ENCODE results near the gene ADGRE2.
"Not testable (repeated sequence)": the region's sequence is repeated elsewhere in the genome, so short reads cannot be mapped to it uniquely, and the experiment has no call there.

ADGRE2 gene

DNA sequence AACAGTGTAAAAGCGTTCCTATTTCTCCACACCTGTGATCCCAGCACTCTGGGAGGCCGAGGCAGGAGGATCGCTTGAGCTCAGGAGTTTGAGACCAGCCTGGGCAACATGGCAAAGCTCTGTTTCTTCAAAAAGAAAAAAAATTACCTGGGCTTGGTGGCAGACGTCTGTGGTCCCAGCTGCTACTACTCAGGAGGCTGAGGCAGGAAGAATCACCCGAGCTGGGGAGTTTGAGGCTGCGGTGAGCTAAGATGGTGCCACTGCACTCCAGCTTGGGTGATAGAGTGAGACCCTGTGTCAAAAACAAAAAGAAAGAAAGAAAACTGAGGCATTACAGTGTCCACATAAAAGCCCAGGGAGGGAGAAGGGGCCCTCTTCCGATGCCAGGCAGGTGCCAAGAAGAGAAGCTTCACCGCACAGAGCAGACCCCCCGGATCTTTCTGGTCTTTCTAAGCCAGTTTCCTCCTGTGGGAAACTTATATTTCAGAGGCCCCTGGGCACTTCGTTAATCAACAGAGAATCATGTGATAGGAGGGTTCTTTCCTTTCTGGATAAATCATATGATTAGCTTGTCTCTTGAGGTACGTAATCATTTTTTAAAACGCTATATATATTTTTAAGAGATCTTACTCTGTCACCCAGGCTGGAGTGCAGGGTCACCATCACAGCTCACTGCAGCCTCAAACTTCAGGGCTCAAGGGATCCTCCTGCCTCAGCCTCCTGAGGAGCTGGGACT, at the start of gene ADGRE2:
TSS of gene ADGRE2 (minus strand) at position 451 of the 736 bp plus-strand sequence. CDS start 1,804 bp downstream, outside the sequence.
- DNase-seq (ENCODE audit: extremely low read depth in 1 of 2, low read depth in 1 of 2), result not testable (repeated sequence)

DNA sequence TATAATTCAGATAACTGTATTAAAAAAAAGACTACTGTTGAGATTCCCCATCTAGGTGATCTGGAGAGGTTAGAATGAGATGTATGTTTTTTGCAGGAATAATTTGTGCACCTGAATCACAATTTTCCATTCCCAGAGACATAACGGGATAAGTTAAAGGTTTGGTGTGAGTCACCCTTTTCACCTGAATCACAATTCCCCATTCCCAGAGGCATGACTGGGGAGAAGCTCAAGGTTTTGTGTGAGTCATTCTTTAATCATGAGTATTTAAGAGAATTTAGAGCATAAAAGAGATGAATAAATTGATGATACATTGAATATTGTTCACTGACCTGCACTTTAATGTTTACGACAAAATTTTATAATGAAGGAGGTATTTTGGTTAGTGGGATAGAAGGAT, 47.6 kb upstream of the ADGRE2 start:
- no peak for DNase-seq (ENCODE audit: extremely low read depth in 1 of 2, low read depth in 1 of 2)

DNA sequence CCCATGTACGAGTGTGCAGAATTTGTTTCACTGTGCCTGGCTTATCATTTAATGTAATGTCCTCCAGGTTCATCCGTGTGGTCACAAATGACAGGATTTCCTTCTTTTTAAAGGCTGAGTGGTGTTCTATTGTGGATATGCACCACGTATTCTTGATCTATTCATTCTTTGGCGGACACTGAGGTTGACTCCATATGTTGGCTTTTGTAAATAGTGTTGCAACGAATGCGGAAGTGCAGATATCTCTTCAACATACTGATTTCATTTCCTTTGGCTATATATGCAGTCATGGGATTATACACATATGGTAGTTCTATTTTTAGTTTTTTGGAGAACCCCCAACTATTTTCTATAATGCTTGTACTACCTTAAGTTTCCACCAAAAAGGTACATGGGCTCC, 43.6 kb upstream of the ADGRE2 start:
- no peak for DNase-seq (ENCODE audit: extremely low read depth in 1 of 2, low read depth in 1 of 2)

DNA sequence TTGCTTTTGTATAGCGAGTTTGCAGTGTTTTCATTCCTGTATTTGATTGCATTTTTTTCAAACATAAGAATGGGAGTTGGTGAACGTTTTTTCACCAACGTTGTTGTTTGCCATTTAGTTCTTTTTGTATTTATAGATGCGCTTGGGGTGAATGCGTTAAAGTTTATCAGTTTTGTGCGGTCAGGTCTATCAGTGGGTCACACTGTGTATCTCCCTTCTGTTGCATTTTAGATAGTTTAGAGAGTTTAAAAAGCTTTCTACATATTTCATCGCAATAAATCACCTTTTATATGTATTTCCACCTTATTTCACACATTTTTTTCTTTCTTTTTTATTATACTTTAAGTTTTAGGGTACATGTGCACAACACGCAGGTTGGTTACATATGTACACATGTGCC, 40.2 kb upstream of the ADGRE2 start:
- no peak for DNase-seq (ENCODE audit: extremely low read depth in 1 of 2, low read depth in 1 of 2)

DNA sequence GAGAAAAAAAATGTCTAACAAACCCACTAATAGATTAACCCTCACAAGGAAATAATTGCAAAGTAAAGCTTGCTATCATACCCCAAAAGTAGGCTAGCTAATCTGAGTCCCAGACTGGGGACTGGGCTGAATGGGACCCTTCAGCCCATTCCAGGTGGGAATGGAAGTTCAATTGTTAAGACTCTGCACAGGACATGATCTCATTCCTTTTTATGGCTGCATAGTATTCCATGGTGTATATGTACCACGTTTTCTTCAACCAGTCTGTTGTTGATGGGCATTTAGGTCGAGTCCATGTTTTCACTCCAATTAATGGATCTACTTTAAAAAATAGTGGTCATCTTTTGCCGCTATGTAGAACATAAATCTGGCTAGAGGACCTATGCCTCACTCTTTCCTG, 38.7 kb upstream of the ADGRE2 start:
- no peak for DNase-seq (ENCODE audit: extremely low read depth in 1 of 2, low read depth in 1 of 2)

DNA sequence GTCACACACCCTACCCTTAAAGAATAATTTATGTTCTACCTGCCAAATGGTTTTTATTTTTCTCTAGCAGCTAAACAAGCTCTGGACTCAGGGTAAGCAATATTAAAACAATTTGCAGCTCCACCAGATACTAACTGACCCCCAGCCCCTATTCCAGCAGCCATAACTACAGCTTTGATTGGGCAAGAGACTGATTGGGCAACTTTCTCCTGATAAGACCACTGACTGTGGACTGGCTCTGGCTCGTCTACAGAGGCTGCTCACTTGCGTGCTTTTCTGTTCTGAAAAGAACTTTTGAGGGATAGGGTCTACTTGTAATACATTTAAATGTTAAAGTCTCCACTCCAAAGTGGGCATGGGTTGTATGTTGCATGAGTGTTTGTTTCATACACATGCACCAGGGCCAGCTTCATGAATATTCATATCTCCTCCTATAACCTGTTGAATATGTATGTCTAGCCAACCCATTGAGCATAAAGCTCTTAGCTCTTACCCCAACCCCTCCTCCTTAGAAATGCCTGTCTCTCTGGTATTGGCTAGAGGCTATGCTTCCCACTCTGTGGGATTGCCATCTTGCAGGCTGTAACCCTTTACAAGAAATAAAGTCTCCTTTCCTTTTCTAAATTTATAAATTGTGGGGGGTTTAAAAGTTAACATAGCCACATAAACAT, 36.8 kb upstream of the ADGRE2 start:
- DNase-seq (ENCODE audit: extremely low read depth in 1 of 2, low read depth in 1 of 2), result no peak

DNA sequence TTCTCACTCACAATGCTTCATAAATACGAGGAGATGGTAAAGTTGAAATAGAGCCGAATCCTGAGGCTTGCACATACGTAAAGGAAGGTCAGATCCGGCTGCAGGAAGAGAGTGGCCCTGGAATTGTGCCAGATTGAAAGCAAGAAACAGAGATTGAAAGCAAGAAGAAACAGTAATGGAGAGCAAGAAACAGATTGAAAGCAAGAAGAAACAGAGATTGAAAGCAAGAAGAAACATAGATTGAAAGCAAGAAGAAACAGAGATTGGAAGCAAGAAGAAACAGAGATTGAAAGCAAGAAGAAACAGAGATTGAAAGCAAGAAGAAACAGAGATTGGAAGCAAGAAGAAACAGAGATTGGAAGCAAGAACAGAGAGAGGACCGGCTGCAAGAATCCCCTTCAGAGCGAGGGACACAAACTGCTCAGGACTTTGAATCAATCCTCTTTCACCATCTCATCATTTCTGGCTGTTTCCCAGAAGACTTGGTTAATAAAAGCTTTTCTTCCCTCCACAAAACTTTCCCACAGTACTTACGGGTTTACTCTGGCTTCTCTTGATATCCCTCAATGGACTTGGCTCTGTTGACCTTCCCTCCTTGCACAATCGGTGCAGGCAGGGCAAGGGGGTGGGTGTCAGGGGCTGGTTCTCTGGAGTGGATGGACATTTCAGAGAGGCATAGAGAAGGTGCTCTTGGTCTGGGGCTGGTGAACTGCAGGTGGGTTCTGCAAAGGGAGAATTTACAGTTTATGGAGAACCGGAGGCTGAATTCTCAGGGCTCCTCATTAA, 31.1 kb upstream of the ADGRE2 start:
- DNase-seq (ENCODE audit: extremely low read depth in 1 of 2, low read depth in 1 of 2), result no peak

DNA sequence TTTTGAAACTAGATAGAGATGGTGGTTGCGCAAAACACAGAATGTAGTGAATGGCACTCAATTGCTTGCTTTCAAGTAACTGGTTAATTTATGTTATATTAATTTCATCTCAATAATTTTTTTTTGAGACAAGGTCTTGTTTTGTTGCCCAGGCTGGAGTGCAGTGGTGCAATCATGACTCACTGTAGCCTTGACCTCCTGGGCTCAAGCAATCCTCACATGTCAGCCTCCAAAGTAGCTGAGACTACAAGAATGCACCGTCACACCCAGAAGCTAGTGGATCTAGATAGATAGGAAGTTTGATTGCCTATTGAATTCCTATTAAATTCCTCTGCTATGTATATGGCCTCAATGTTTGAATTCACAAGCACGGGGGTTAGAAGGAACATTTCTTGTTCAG, 26.4 kb upstream of the ADGRE2 start:
- DNase-seq (ENCODE audit: extremely low read depth in 1 of 2, low read depth in 1 of 2), result no peak

DNA sequence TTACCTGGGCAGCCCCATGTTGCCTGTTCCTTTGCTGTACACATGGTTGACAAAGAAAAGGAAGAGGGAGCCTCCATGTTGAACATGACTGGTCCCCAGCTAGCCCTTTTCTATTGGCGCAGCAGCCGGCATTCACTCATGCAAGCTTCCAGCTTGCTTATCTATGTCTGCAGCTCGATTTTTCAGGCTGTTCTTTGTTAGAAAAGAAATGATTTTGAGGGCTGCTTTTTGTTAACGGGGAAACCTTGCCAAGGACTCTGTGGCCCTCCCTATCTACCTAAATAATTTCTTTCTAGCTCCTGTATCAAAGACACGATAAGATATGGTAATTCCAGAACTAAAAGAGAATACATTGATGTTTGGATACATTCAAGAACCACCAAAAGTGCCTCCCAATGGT, 20.4 kb upstream of the ADGRE2 start:
- DNase-seq (ENCODE audit: extremely low read depth in 1 of 2, low read depth in 1 of 2), result no peak

DNA sequence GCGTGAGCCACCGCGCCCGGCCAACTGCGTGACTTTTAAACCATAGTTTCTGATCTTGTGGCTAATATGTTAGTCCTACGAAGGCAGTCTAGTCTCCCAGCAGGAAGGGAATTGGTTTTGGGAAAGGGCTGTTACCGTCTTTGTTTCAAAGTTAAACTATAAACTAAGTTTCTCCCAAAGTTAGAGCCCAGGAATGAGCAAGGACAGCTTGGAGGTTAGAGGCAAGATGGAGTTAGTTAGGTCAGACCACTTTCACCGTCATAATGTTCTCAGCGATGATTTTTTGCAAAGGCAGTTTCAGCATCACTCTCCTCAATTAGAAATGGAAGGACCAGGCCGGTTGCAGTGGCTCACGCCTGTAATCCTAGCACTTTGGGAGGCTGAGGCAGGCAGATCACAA, 17.7 kb upstream of the ADGRE2 start:
- no peak for DNase-seq (ENCODE audit: extremely low read depth in 1 of 2, low read depth in 1 of 2)

DNA sequence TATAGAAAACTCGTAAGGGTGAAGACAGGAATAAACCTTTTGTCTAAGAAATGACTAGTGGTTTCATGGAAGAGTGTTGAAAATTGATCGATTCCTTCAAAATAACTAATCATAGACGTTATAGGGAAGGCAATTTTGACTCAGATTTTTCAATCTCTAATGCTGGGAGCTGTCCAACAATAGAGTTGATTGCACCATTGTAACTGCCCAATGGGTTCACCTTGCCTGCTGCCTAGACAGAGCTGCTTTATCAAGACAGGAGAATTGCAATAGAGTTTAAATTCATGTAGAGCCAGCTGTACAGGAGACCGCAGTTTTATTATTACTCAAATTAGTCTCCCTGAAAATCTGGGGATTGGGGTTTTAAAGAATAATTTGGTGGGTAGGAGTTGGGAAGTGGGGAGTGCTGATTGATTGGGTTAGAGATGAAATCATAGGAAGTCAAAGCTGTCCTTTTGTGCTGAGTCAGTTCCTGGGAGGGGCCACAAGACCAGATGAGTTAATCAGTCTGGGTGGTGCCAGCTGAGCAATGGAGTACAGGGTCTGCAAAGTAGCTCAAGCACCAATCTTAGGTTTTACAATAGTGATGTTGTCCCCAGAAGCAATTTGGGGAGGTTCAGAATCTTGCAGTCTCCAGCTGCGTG, 16.8 kb upstream of the ADGRE2 start:
- no peak for DNase-seq (ENCODE audit: extremely low read depth in 1 of 2, low read depth in 1 of 2)

DNA sequence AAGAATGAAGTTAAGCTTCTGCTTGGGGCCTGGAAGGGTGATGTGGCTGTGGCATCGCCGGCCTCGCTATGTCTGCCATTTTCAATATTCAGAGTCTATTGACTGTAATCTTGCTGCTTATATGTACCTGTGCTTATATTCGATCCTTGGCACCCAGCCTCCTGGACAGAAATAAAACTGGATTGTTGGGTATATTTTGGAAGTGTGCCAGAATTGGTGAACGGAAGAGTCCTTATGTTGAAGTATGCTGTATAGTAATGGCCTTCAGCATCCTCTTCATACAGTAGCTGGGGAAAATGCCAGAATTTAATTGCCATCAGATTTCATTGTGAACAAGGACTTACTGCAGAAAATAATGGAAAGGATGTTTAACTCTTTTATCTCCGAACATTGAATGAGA, 13.9 kb upstream of the ADGRE2 start:
- DNase-seq (ENCODE audit: extremely low read depth in 1 of 2, low read depth in 1 of 2), result not testable (repeated sequence)

DNA sequence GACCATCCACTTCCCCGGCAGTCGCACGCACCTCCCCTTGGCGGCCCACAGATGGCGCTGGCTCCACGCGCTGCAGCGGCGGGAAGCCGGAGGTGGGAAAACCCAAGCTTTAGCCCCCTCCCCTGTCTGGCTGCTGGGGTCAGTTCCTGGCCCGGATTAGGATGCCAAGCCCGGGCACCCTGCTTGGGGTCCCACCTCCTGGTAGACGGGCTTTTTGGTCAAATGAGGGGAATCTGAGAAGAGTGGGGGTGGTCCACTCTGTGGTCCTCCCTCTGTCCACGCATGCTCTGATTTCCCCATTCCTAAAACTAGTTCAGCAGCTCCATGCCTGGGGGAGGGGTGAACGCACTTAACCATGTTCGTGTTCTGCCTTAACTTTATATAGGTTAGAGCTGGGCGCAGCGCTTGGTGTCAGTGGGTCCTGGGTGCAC, 8.1 kb upstream of the ADGRE2 start:
- DNase-seq (ENCODE audit: extremely low read depth in 1 of 2, low read depth in 1 of 2), result no peak

DNA sequence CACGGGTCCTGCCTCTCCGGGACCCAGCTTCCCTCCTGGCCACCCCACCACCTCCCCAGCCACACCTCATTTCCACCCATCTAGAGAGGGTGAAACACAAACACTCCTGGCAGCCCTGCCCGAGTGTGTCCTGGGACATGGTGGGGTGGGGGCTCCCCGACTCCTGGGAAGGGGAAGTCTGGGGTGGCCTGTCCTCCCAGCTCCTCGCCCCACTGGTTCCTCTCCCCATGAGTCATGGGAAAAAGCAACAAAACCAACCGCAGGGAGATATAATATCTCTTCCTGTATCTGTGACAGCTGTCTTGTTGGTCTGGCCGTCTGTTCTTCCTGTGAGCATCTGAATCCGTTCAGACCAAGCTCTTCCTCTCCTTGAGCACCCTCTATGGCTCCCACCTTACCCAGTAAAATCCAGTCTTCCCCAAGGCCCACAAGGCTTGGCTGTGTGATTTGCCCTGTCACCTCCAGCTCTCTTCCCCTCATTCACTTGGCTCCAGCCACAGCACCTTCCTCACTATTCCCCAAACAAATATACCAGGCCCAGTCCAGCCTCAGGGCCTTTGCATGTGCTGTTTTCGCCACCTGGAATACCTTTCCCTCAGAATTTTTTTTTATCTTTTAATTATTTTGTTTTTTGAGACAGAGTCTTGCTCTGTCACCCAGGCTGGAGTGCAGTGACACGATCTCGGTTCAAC, 6.9 kb upstream of the ADGRE2 start:
- not testable (repeated sequence) for DNase-seq (ENCODE audit: extremely low read depth in 1 of 2, low read depth in 1 of 2)

DNA sequence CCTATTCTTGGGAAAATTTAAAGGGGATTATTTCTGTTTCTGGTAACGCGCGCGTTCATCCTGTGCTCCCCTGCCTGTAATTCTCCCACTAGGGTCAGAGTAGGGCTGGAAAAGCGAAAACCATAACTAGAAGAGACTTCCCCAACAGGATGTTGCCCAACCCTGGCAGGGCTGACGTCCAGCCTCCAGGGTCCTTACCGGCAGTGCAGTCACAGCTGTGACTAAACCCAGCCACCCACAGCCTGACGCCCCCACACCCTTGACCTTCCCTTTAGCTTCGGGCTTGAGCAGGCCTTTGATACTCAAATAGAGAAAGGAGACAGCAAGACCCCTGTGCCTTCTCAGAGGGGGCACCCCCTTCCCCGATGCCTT, 6.4 kb upstream of the ADGRE2 start:
- not testable (repeated sequence) for DNase-seq (ENCODE audit: extremely low read depth in 1 of 2, low read depth in 1 of 2)

DNA sequence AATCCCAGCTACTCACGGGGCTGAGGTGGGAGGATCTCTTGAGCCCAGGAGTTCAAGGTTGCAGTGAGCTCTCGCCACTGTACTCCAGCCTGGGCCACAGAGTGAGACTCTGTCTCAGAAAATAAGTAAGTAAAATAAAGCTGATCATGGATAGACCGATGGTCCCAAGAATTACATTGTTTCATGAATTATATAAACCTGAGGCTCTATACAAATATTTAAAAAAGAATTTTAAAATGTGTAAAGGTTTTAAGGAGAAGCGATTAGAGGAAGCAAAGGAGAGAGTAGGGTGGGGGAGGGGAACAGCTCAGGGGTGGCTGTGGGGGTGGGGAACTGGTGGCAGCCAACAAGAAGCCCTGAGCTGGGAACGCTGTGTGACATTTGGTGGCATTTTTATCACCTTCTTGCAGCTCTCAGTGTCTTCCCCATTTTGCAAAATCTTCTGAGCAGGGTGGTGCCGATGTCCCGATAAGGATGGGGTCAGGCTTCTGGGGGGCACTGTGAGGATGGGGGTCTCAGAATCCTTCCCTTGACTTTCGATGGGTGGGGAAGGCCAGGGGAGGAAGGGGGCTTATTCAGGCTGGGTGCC, 5.1 kb upstream of the ADGRE2 start:
- not testable (repeated sequence) for DNase-seq (ENCODE audit: extremely low read depth in 1 of 2, low read depth in 1 of 2)

DNA sequence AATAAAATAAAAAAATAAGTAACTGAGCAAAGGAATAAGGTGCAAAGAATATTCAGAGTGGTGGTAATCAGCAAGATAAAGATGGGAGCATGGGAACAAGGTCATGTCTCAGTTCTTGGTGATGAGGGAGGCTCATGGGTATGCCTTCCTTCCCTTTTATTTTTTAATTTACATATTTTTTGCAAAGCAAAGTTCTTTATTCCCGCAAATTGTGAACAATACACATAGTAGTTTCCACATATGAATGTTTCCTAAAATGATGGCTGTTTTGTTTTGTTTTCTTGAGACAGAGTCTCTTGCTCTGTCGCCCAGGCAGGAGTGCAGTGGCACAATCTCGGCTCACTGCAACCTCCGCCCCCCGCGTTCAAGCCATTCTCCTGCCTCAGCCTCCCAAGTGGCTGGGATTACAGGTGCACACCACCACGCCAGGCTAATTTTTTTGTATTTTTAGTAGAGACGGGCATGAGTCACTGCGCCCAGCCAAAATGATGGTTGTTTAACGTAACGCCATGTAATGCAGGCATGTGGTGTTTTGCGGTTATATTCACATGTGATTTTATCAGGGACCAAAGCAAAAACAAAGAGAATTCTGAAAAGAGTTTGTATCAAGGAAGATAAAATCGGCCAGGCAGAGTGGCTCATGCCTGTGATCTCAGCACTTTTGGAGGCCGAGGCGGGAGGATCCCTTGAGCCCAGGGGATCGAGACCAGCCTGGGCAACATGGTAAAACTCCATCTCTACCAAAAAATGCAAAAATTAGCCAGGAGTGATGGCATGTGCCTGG, 4.5 kb upstream of the ADGRE2 start:
- no peak for DNase-seq (ENCODE audit: extremely low read depth in 1 of 2, low read depth in 1 of 2)

DNA sequence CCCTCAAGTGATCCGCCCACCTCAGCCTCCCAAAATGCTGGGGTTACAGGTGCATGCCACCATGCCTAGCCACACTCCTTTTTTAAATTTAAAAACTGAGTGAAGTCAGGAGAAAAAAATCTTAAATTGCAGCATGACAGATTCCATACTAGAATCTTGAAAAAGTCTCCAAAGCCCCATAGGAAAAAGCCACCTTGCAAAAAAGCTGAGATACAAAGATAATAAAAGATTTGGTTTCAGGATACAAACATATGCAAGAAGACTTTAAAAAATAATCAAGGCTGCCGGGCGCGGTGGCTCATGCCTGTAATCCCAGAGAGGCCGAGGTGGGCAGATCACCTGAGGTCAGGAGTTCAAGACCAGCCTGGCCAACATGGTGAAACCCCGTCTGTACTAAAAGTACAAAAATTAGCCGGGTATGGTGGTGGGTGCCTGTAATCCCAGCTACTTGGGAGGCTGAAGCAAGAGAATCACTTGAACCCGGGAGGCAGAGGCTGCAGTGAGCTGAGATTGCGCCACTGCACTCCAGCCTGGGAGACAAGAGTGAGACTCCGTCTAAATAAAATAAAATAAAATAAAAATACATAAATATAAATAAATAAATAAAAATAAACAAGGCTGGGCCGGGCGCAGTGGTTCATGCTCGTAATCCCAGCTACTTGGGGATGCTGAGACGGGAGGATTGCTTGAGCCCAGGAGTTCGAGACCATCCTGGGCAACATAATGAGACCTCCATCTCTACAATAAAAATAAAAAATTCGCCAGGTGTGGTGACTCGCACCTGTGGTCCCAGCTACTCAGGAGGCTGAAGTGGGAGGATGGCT, 3.6 kb upstream of the ADGRE2 start:
- not testable (repeated sequence) for DNase-seq (ENCODE audit: extremely low read depth in 1 of 2, low read depth in 1 of 2)
